ENCODE measurements around the gene AARS2.
"Not testable (repeated sequence)": the region's sequence is repeated elsewhere in the genome, so short reads cannot be mapped to it uniquely, and the experiment has no call there.

AARS2 gene

DNA sequence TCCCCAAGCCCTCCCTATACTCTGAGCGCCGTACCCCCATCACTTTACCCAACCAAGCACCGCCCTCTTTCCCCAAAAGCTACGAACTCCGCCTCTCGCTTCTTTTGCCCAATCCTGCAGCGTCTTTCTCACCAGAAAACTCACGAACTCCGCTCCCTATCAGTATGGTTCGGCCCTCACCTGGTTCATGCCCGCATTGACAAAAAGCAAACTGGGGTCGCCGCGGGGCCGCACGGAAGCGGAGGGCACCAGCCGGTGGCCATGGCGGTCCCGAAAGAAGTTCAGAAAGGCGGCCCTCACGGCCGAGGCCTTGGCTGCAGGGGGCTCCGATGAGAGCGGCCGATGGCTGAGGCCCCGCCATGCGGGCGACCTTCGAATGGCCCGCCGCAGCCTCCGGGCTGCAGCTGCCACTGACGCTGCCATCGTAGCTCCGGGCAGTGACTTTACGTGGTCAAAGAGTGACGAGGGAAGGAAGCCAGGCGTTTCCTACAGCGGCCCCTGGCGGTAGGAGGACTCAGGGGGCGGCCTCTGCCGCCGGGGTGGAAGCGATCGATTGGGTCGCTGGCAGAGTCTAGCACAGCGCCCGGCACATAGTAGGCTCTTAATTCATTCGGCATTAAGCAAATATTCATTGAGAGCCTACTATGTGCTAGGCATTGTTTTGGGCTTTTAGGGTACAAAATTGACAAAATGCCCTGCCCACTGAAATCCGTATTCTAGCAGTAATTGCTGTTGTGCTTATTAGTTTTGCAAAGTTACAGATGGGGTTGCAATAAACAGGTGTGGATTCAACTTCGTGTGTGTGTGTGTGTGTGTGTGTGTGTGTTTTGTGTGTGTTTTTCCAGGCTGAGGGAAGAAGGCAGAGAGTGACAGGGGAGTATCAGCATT, at the start of gene AARS2:
Gene AARS2 (minus strand): TSS at position 447 of the 888 bp plus-strand sequence. CDS start 24 bp downstream, at position 423.
- DNase-seq = peak; percentile 68 to 91

DNA sequence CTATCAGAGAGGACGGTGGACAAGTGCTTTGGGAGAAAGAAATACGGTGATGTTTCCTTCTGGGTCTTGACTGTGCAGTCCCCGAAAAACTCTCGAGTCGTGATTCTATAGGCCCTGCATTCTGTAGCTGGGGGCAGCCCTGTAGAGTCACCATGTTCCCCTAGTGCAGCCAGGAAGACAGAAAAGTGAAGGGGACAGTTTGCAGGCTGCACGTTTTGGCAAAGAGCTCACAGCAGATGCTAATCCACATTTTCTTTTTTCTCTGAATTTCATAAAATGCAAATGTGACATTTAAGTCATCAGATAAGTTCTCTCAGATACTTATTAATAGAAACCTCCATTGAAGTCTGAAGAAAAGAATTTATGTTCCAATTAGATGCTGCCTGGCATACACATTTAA, 48.8 kb upstream of the AARS2 start:
- no peak for DNase-seq

DNA sequence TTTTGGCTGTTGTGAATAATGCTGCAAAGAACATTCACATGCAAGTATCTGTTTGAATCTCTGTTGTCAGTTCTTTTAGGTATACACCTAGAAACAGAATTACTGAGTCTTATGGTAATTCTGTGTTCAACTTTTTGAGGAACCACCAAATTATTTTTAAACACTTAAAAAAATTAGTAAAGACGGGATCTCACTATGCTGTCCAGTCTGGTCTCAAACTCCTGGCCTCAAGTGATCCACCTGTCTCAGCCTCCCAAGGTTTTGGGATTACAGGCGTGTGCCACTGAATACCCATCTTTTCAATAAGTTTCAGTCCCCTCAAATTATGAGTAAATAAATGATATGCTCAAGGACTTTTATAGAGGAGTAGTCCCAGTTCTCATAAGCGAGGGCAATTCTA, 46.8 kb upstream of the AARS2 start:
- no peak for DNase-seq

DNA sequence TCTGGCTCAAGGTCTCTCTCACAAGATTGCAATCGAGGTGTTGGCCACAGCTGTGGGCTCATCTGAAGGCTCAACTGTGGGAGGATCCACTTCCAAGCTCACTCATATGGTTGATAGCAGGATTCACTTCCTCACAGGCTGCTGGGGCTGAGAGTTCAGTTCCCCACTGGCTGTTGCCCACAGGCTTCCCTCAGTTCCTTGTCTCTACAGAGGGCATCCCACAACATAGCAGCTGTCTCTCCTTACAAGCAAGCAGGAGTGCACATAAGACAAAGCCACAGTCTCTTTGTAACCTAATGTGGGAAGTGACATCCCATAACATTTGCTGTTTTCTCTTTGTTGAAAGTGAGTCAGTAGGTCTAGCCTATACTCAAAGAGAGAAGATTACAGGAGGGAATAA, 43.3 kb upstream of the AARS2 start:
- DNase-seq = no peak

DNA sequence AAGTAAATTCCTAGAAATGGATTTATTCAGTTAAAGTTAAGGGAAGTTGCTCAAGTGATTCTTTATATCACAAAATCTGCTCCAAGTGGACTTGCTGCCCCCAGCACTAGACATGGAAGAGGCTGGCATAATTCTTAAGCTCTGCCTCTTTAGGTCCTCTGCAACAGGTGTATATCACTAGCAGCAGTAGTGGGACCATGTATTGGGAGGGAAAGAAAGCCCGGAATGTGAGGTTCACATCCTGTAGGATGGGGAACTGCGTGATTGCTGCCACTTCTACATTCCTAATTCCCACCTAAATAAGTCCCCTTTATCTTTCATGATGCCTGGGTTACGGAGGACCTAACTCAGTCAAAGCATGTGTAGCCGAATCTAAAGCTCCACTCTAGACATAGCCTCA, 42.5 kb upstream of the AARS2 start:
- DNase-seq = no peak

DNA sequence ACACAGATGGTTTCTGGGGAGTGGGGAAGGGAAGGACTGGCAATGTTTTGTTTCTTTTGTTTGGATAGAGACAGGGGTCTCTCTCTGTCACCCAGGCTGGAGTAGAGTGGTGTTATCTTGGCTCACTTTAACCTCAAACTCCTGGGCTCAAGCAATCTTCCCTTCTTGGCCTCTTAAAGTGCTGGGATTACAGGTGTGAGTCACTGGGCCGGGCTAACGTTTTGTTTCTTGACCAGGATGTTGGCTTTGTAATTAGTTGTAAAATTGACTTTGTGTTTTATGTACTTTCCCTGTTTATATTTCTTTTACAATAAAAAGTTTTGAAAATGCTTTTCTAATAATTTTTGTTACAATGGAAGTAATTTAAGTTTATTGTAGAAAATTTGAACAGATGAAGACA, 40.2 kb upstream of the AARS2 start:
- DNase-seq = no peak

DNA sequence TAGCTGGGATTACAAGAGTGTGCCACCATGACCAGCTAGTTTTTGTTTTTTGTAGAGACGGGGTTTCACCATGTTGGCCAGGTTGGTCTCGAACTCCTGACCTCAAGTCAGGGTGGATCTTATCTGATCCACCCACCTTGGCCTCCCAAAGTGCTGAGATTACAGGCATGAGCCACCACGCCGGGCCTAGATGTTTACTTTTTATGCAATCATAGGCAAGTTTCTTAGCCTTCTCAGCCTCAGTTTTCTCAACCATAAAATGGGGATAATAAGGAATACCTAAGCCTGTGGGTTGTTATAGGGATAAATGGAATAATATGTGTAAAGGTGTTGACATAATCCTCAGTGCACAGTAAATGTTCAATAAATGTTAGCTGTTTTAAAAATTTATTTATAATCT, 39.1 kb upstream of the AARS2 start:
- no peak for DNase-seq

DNA sequence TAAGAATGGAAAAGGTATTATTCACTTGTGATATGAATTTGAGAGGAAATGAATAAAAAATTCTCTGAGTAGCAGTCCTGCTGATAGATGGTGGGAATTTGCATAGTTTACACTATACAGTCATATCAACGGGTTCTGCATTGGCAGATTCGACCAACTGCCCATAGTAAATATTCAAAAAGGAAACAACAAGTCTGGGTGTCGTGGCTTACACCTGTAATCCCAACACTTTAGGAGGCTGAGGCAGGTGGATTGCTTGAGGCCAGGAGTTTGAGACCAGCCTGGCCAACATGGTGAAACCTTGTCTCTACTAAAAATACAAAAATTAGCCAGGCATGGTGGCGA, 37.5 kb upstream of the AARS2 start:
- peak; percentile 20 to 40 for DNase-seq

DNA sequence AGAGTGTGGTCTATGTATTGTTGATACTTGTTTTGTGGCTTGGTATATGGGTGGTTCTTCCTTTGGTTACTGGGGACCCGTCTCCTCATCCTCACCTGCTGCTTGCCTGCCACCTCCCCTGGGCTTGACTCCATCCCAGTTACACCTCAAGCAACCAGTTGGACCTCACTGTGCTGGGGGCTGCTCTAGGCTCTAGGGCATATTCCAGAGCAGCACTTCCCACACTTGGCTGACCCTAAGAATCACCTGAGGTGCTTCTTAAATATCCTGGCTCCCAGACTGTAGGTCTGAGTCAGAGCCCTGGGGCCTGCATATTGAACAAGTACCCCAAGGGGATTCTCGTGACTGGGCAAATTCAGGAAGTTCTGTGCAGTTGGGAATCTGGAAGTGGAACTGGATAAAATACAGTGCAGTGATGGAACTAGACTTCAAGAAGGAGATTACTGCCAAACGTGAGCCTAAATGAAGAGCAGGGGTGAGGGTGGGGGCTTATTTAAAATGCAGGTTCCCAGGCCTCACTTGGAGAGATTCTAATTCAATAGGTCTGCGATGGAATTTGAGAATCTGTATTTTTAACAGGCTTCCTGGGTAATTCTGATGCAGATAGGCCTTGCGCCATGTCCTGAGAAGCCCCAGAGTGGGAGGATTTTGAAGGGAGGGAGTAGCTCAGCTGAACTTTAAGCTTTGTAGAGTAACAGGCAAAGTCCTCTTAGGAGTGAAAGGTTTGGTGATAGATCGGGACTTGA, 36.9 kb upstream of the AARS2 start:
- no peak for DNase-seq

DNA sequence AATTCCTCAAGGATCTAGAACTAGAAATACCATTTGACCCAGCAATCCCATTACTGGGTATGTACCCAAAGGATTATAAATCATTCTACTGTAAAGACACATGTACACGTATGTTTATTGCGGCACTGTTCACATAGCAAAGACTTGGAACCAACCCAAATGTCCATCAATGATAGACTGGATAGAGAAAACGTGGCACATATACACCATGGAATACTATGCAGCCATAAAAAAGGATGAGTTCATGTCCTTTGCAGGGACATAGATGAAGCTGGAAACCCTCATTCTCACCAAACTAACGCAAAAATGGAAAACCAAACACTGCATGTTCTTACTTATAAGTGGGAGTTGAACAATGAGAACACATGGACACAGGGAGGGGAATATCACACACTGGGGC, 33.7 kb upstream of the AARS2 start:
- DNase-seq = not testable (repeated sequence)

DNA sequence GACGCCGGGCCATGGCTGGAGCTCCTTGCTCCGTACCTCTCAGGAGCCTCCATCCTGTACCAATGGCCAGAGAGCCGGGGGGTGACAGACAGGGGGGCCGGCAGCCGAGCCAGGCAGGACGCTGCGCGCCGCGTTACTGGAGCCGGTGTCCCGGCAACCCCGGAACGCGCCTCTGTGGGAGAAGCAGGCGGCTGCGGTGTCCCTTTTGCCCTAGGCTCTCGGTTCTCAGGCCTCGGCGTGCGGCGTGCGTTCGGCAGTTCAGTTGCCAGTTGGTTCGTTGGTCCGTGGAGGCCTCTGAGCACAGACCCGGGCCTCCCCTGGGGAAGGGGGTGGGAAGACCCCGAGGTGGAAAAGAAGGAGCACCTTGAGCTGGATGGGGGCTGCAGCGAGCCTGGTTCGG, 29.3 kb upstream of the AARS2 start, which contains the start of gene SPATS1:
Gene SPATS1 (plus strand): TSS at position 162 of the 400 bp plus-strand sequence. CDS start 446 bp downstream, outside the sequence.
- DNase-seq = no peak

DNA sequence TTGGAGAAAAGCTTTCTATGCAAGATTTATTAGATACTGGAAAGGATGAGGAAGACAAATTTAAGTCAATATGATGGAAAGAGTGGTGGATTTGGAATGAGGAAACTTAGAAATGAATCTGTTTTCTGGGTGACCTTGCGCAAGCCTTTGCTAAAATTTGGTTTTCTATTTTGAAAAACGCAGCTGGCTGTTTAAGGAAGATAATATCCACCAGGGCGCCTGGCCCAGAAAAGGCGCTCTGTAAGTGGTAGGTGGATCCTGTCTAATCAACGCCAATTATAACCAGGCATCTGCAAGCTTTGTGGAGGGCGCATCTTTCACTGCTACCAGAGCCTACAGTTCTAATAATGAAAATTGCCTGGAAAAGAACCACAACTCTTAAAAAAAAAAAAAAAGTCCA, 28.9 kb upstream of the AARS2 start:
- DNase-seq = no peak

DNA sequence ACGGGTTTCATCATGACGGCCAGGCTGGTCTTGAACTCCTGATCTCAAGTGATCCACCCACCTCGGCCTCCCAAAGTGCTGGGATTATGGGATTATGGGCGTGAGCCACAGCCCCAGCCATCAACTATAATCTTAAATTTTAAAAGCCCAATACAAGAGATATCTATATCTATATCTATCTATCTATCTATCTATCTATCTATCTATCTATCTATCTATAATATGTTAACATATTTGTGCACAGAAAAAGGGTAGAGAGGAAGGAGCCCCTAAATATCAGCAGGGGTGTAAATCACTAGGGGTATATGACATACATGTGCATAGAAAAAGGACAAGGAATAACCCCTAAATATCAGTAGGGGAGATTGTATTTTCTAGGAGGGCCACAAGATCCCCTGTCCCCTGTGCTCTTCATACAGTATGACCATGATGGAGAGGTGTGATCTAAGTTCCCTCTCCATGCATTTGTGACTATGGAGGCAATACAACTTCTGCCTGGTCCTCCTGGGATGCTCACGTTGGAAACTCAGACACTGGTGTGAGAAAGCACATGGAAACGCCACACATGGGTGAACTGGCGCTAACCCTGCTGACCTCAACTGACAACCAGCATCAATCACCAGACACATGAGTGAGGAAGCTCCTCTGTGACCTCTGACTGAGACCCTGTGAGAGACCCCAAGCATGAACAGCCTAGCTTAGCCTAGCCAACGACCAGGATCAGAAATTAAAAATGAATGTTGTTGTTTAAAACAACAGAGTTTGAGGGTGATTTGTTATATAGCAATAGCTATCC, 28.1 kb upstream of the AARS2 start:
- DNase-seq = no peak

DNA sequence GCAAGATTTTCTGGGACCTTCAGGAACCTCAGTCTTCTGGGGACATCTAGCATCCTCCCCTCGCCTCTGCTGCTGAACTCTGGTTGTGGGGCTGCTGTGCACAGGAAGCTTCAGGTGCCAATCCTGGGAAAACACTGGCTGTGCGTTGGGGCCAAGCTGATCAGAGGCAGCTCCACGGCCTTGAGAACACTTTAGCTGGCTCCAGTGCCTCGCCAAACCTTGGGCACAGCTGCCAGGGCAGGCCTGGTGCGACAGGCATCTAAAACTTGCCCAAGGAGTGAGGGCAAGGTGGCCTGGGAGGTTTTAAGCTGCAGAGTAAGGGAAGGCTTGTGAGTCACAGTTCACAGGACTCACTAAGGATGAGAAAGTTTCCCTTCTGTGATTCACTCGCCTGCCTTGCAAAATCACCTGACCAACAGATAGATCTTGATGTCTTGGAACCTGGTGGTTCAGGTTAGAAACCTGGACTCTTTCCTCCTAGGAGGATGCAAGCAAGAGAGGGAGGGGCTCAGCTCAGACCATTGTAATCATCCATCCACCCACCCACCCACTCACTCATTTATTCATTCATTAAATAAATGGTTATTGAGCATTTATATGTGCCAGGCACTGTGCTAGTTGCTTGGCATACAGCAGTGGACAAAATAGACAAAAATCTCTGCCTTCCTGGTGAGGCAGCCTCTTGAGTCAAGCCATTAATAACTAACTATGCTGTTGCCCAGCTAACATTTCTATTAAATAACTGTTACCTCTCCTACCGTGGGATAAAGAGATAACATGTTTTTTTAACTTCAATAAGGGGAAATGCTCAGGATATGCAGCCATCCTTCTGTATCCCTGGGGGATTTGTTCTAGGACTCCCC, 26.8 kb upstream of the AARS2 start:
- no peak for DNase-seq

DNA sequence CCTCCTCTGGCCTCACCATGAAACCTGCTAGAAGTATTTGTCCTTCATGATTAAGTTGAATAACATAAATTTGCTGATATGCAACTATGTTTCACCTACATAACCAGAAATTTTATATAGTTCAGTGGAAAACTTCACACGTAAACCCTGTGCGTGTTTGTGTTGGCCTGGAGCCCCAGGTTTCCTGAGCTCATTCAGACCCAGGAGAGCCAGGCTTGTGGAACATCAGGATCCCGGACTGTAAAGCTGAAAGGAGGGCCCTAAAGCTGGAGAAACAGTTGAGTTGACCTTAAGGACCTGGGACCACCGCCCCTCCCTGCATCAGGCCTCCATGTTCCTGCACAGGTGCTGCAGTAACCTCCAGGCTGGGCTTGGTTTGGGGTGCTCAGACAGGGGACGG, 26.2 kb upstream of the AARS2 start:
- no peak for DNase-seq

DNA sequence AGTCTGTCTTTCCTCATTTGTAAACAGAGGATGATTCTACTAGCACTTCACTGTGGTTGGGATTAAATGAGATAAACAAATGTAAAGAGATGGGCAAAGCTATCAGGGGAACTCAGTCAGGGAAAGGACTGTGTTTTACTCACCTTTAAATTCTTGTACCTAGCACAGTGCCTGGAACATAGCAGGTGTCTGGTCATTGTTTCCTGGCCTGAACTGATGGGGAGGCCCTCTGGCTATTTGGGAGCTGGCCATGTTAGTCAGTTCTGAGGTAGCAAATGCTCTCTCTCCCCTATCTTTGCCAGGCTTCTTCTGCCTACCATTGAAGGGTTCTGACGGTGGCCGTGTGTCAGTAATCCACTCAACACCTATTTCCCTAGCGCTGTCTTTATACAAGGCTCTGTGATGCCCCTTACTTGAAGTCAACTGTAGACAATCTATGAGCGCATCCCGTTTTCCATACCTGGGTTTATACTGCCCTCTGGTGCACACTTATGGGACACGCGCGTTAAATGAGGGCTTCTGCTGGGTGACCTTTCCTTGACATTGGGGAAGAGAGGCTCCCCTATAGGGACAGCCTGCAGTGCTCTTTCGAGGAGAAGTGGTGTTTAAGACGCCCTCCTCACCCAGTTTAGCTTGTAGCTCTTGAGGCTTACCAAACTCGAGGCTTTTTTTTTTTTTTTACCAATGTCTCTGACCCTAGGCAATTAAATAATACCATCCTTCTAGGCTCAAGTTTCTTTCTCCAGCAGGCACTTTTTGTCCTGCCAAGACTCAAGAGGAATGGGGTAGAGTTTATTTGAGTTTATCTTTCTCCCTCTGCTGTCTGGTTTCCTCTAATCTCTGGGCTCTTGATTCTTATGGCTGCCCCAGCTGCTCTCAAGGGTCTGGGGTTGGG, 25.3 kb upstream of the AARS2 start:
- peak; percentile 48 to 83 for DNase-seq

DNA sequence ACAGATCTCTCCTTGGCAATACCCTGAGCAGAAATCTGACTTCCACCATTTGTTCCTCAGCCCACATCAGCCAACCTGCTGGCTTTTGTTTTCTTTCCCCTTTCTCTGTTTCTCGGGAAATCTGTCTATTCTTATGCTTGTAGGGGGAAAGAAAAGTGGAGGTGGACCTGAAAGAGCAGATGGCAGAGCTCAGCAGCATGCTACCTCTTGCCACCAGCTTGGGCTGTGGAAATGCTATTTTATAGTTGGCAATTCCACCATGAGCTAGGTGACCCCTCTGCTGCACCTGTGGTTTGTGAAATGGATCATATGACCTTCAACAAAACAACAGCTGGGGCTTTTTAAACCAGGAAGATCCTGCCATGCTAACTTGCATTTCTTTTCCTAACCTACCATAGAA, 22.5 kb upstream of the AARS2 start:
- DNase-seq = no peak

DNA sequence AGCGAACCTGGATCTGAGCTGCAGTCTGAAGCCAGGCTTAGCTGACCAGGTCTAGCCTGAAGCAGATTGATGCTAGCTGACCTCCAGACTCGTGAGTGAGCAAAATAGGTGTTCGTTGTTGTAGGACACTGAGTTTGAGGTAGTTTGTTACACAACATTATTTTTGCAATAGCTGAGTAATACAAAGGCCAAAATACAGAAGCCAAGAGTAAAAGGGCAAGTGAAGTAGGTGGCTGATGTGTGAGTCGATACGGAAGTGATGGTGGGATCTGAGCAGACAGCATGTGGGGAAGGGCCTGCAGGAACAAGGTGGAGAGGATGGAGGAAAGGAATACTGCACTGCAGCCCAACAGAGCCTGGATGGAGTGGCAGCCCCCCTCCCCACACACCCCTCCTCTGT, 20.8 kb upstream of the AARS2 start:
- DNase-seq = no peak

DNA sequence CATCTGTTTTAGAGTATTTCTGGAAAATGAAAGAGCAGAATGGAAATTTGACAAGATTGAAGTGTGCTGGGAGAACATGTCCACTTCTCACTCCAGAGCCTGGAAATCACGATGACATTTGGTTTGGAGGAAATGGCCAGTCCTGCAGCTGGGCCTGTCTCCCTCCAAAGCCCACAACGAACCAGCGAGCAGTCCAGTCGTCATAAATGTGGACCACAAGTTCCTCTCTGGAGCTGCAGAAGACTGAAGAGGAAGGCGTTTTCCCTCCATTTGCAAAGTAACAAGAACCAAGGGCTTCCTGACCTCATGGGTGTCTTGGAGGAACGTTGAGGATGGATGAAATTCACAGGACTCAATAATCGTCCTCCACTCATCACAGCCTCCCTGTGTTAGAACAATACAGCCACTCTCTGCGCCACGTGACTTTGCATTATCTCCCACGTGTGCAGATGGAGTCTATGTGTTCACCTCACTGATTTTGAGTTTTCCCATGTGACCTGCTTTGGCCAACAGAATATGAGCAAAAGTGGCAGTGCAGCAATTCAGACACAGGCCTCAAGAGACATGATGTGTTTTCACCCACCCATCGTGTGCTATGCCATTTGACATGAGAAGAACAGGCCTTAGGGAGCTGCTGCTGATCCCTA, 20.2 kb upstream of the AARS2 start:
- no peak for DNase-seq

DNA sequence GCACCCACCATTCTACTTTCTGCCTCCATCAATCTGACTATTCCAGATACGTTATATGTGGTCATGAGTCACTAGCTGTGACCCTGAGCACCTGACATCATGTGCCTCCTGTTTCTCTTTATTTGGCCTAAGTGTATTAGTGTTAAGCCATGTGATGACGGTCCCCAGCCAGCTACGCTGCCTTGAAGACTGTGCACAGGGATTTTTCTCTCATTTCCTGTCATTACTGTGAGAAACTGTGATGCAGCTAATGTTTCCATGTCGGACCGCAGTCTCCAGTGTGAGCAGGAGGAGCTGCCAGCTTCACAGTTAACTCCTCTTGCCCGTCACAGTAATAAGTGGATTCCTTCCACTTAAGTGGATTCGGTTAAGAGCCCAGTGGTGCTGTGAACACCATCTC, 19.4 kb upstream of the AARS2 start:
- no peak for DNase-seq

DNA sequence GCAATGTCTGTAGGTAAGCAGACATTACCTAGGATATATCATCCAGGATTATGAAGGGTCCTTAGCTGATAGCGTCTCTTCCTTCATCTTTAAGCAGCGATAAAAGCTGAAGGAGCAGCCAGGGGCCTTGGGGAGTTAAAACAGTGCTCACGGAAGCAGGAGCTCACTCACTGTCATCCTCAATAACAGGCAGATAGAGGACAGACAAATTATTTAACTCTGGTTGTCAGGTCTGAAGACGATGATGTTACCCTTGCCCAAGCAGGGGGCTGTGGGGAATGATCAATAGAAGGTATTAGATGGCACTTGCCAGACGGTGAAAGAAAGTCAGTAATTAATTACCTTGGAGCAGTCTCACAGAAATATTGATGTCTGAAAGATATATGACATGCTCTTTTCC, 16.7 kb upstream of the AARS2 start:
- DNase-seq = no peak

Measured in NCI-H526 (cell line).